Ishikawa (cell line): ENCODE measurements around the gene SCFD2.

ENCODE experiments used
- CEBPB ChIP-seq: IDR thresholded peaks from 2 replicates; pipeline ENCODE4 v1.6.1; 2012
- CREB1 ChIP-seq: IDR thresholded peaks from 2 replicates; pipeline ENCODE4 v1.6.1; 2012; ENCODE audit warnings: low read depth
- EGR1 ChIP-seq: IDR thresholded peaks from 2 replicates; pipeline ENCODE4 v1.6.1; 2012
- EP300 ChIP-seq: IDR thresholded peaks from 2 replicates; pipeline ENCODE4 v1.6.1; 2012; ENCODE audit warnings: borderline replicate concordance
- FOXM1 ChIP-seq: IDR thresholded peaks from 2 replicates; pipeline ENCODE4 v1.6.1; 2012; ENCODE audit warnings: low read depth, borderline replicate concordance
- NFIC ChIP-seq: IDR thresholded peaks from 2 replicates; pipeline ENCODE4 v1.6.1; 2012
- RAD21 ChIP-seq: IDR thresholded peaks from 2 replicates; pipeline ENCODE4 v1.6.1; 2012; ENCODE audit warnings: low read depth
- TAF1 ChIP-seq: IDR thresholded peaks from 2 replicates; pipeline ENCODE4 v1.6.1; 2012; ENCODE audit warnings: low read depth, mild to moderate bottlenecking
- TCF12 ChIP-seq: IDR thresholded peaks from 2 replicates; pipeline ENCODE4 v1.6.1; 2012; ENCODE audit warnings: low read depth
- TEAD4 ChIP-seq: IDR thresholded peaks from 2 replicates; pipeline ENCODE4 v1.6.1; 2012
- USF1 ChIP-seq: IDR thresholded peaks from 2 replicates; pipeline ENCODE4 v1.6.1; 2012
- YY1 ChIP-seq: IDR thresholded peaks from 2 replicates; pipeline ENCODE4 v1.6.1; 2012; ENCODE audit warnings: low read depth
- ZBTB7A ChIP-seq: IDR thresholded peaks from 2 replicates; pipeline ENCODE4 v1.6.1; 2012; ENCODE audit warnings: low read depth
- TF ChIP-seq, protein P1 (sequence below): IDR thresholded peaks from 2 replicates; pipeline ENCODE4 v1.6.1; 2012
- TF ChIP-seq, protein P2 (sequence below): IDR thresholded peaks from 2 replicates; pipeline ENCODE4 v1.6.1; 2012; ENCODE audit warnings: low read depth, mild to moderate bottlenecking

The SCFD2 gene

DNA sequence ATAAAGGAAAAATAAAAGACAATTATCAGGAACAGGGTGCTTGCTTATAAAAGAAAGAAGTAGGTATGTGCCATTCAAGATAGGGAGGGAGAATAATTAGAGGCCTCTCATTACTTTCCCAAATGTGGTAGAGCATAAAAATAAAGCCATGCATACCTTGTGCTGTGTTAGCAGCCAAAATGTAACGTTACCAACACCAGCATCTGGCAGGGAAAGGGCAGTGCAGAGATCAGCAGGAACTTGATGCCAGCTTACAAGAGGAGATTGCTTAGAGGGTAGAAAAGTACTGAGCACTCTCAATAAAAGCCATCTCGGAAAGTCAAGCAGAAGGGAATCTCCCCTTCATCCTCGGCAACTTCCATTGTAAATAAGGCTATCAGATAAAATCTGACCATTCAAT, 308.2 kb downstream of the SCFD2 start:
- TF ChIP-seq FOXM1 (no peak), TEAD4 (no peak), USF1 (no peak), TCF12 (no peak)
- TF ChIP-seq, protein P1, sequence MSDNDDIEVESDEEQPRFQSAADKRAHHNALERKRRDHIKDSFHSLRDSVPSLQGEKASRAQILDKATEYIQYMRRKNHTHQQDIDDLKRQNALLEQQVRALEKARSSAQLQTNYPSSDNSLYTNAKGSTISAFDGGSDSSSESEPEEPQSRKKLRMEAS, result no peak

DNA sequence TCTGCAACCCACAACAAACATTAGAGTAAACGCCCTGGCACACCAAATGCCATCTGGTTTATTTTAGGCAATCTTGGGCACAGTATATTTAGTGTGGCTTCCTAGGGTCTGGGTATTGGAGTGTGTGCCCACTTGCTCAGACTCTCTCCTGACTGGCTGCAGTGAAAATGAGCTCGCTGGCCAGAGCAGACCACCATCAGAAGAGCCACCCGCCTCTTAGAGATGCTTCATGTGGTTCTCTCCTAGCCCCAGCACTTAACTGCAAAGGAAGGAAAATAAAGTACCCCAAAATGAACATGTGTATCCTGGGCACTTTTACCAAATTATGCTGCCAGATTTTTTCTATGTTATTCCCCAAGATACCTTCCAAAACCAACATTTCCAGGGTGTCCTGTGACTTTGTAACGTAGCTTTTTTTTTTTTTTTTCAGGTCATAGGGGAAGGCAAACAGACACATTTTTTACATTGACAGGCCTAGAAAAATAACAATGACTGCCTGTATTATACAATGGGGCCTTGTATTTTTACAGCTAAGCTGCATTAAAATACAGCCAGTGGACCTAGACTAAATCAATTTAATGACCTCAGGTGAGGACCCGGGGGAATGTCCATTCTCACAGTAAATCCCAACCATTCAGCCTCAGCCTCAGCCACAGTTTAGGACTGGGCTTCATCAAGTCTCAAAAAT, 310.0 kb downstream of the SCFD2 start:
- TF ChIP-seq EP300 (no peak), ZBTB7A (no peak), RAD21 (no peak), CREB1 (no peak), NFIC (no peak), EGR1 (no peak), TEAD4 (no peak)
- TF ChIP-seq, protein P1, result no peak

GRCh38 chr4:53055274-53055673, 310.6 kb downstream of the SCFD2 start:
- no peak for TF ChIP-seq TEAD4
- TF ChIP-seq YY1, result no peak
- no peak for TF ChIP-seq EGR1
- no peak for TF ChIP-seq USF1
- TF ChIP-seq TAF1, result no peak
- no peak for TF ChIP-seq NFIC
- TF ChIP-seq CREB1, result no peak
- no peak for TF ChIP-seq RAD21
- TF ChIP-seq FOXM1, result no peak

DNA sequence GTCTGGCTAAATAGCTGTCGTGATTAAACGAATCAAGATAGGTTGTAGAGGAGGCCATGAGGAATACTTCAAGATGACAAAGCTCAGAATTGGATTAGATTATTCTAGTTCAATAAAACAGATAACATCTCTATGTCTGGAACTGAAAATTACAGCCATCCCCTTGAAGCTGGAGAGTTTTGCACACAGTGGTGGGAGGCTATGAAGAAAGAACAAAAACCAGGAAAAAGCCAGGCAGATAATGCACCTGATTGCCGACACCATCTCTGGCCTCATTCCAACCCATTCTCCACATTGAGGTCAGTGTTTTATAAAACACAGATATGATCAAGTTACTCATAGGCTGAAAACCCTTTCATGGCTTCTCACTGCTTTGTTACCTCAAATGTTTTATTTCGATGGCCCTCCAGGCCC, 315.5 kb downstream of the SCFD2 start:
- no peak for TF ChIP-seq TEAD4

DNA sequence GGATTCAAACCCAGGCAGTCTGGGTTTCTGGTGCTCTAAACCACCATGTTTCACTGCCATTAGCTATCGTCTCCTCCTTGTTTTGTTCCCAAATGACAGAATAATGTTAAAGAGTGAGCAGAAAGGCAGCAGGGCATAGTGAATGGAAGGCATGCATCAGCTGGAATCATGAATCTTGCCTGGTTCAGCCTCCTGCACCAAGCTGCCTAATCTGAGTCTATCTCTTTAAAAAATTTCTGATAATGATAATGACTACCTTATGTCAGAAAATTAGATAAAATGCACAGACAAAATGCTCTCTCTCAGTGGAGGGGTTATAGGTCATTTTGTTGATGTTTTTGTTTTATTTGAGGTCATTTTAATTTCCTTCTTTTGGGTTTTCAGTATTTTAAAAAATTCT, 316.3 kb downstream of the SCFD2 start:
- TF ChIP-seq TAF1 (no peak), CREB1 (no peak), ZBTB7A (no peak), TEAD4 (no peak), USF1 (no peak), NFIC (no peak), TCF12 (no peak), CEBPB (no peak), EGR1 (no peak), FOXM1 (no peak), EP300 (no peak), YY1 (no peak)
- TF ChIP-seq, protein P2, sequence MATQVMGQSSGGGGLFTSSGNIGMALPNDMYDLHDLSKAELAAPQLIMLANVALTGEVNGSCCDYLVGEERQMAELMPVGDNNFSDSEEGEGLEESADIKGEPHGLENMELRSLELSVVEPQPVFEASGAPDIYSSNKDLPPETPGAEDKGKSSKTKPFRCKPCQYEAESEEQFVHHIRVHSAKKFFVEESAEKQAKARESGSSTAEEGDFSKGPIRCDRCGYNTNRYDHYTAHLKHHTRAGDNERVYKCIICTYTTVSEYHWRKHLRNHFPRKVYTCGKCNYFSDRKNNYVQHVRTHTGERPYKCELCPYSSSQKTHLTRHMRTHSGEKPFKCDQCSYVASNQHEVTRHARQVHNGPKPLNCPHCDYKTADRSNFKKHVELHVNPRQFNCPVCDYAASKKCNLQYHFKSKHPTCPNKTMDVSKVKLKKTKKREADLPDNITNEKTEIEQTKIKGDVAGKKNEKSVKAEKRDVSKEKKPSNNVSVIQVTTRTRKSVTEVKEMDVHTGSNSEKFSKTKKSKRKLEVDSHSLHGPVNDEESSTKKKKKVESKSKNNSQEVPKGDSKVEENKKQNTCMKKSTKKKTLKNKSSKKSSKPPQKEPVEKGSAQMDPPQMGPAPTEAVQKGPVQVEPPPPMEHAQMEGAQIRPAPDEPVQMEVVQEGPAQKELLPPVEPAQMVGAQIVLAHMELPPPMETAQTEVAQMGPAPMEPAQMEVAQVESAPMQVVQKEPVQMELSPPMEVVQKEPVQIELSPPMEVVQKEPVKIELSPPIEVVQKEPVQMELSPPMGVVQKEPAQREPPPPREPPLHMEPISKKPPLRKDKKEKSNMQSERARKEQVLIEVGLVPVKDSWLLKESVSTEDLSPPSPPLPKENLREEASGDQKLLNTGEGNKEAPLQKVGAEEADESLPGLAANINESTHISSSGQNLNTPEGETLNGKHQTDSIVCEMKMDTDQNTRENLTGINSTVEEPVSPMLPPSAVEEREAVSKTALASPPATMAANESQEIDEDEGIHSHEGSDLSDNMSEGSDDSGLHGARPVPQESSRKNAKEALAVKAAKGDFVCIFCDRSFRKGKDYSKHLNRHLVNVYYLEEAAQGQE, result no peak
- TF ChIP-seq, protein P1, result no peak

- TF ChIP-seq USF1, result no peak
- TF ChIP-seq, protein P1, result no peak
- no peak for TF ChIP-seq RAD21
- no peak for TF ChIP-seq CREB1
- TF ChIP-seq TEAD4, result no peak
- TF ChIP-seq TCF12, result no peak
- no peak for TF ChIP-seq ZBTB7A
Observed at GRCh38 chr4:53044651-53044960, 321.3 kb downstream of the SCFD2 start.

GRCh38 chr4:53043891-53044650, 321.8 kb downstream of the SCFD2 start:
- TF ChIP-seq USF1 (no peak), CREB1 (no peak), RAD21 (no peak), TCF12 (no peak), TAF1 (no peak), EP300 (no peak), CEBPB (no peak), FOXM1 (no peak), EGR1 (no peak), TEAD4 (no peak), ZBTB7A (no peak), YY1 (no peak), NFIC (no peak)
- TF ChIP-seq, protein P1, result no peak
- TF ChIP-seq, protein P2, result no peak
